Measurements from ENCODE around the gene HHIP. TPM values are rescaled to one million over a fixed set of nuclear protein-coding genes. Genes with fewer than 3 reads are reported as not detected.

Gene HHIP
- total RNA-seq, 1 donor from 2014 or later, result 0.05 TPM

- no peak for DNase-seq (ENCODE audit: low read depth)
Measured at GRCh38 chr4:144653781-144654545, 8.0 kb downstream of the HHIP start.

GRCh38 chr4:144655491-144655890, 9.5 kb downstream of the HHIP start:
- no peak for DNase-seq (ENCODE audit: low read depth)

GRCh38 chr4:144656850-144657249, 10.9 kb downstream of the HHIP start:
- peak; percentile 30 for DNase-seq (ENCODE audit: low read depth)

DNA sequence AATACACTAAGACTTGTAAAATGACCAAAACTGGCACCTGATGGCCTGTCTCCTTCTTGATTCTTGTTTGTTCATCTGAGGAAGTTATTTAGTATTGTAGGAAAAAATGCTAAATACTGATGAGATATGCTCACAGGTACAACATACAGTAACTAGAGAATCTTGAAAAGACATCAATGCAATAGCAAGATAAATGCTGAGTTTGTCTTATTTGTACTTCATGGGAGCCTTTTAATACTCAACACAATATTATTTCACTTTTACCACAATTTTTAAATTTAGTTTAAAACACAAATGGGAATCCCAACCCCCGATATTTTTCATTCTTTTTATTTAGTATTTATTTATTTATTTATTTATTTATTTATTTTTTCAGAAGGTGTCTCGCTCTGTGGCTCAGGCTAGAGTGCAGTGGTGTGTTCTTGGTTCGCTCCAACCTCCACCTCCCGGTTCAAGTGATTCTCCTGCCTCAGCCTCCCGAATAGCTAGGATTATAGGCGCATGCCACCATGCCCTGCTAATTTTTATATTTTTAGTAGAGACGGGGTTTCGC, 12.1 kb downstream of the HHIP start:
- no peak for DNase-seq (ENCODE audit: low read depth)

GRCh38 chr4:144658903-144659302, 12.9 kb downstream of the HHIP start:
- DNase-seq (ENCODE audit: low read depth), result no peak

DNA sequence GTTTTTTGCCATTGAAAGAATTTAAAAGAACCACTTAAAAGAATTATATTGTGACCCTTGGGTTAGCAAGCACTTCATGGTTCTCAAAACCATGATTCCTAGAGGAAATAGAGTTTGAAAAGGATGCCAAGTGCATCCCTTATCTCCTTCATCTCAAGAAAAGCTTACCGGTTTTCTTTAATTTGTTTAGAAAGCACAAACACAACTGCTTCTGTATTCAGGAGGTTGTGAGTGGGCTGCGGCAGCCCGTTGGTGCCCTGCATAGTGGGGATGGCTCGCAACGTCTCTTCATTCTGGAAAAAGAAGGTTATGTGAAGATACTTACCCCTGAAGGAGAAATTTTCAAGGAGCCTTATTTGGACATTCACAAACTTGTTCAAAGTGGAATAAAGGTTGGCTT, 13.5 kb downstream of the HHIP start:
- DNase-seq (ENCODE audit: low read depth), result no peak

GRCh38 chr4:144663834-144664475, 18.0 kb downstream of the HHIP start:
- no peak for DNase-seq (ENCODE audit: low read depth)

DNA sequence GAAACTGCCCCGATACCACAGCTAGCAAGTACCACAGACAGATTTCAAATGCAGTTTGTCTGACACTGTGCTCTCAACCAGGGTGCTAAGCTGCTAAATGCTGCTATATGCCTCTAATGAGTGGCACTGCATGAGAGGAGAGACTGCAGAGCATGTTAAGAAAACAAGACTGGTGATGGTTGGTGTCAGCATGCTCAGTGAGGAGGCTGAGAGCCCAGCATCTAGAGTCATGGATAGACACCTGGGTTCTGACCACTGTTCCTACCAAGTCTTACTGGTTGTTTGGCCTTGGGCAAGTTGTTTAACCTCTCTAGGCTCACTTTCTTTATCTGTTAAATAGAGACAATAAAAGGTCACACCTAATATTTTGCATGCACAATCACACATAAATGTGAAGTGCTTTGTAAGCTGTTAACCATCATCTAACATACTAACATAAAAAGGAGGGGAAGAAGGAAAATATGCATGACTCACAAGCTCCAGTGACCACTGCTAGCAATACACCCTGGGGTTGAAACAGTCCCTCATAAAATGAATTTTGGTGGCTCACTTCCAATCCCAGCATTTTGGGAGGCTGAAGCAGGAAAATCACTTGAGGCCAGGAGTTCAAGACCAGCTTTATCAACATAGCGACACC, 20.7 kb downstream of the HHIP start:
- DNase-seq (ENCODE audit: low read depth), result peak; percentile 34

DNA sequence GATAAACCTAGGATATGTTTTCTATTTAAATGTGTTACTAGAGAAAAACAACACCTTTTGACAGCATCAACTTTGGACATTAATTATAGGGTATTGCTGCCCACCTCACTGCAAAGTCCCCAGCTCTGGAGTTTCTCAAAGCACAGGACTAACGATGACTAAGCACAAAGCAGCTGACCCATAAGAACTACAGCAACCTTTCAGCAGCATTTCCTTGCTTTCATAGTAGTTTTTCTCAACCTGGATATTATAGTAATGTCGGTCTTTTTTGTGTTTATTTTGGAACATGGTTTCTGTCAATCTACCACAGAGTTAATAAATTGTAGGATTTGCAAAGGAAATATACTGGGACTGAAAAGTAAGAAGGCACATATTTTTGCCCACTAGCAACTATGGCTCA, 21.5 kb downstream of the HHIP start:
- no peak for DNase-seq (ENCODE audit: low read depth)

DNA sequence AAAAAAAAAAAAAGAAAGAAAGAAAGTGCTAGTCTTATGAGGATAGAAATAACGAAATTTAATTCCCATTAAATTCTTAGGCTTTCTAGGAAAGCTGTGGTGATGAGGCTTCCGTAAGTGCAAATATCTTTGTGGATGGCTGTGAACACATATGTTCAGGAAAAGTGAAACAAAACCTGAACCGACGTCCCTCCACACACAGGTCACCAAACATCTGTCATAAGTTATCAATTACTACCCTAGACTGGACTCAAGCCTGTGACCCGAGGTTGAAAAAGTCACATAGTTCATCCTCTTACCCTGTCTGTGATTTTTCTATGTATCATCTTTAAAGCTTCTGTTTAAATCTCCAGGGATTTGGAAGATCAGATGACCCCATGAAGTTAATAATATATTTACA, 24.8 kb downstream of the HHIP start:
- no peak for DNase-seq (ENCODE audit: low read depth)

DNA sequence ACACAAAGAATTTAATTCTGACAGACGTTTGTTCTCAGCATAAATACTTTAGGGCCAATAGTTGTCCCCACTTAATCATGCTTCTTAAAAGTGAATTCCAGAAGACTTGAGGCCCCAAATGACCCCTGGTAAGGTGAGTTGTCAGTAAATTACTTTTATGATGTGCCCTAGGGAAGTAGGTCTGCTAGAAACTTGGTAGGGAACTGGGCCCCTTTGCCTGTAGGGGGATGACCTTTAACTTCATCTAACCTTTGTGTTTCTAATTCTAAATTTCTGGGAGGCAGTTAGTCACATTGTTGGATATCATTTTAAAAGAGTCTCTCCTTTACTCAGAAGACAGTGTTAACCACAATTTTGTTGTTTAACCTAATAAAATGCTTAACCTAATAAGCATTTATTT, 28.8 kb downstream of the HHIP start:
- DNase-seq (ENCODE audit: low read depth), result no peak

DNA sequence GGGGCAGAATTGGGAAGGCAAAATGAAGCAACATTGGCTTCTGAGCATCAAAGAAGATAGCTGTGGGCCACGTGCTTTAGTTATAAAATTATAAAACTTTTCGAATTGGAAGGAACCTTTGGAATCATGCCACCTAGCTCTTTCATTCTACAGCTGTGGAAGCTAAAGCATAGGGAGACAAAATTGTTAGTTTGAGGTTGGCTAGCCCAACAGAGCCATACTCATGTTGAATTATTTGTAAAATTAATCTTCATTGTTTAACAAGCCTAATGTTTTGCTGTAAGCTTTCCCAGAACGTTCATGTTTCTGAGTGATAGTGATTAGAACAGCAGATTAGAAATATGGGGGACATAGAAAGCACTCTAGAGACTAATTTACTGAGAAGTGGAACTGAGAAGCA, 35.9 kb downstream of the HHIP start:
- no peak for DNase-seq (ENCODE audit: low read depth)

- no peak for DNase-seq (ENCODE audit: low read depth)
Measured at GRCh38 chr4:144683516-144683915, 37.6 kb downstream of the HHIP start.

DNA sequence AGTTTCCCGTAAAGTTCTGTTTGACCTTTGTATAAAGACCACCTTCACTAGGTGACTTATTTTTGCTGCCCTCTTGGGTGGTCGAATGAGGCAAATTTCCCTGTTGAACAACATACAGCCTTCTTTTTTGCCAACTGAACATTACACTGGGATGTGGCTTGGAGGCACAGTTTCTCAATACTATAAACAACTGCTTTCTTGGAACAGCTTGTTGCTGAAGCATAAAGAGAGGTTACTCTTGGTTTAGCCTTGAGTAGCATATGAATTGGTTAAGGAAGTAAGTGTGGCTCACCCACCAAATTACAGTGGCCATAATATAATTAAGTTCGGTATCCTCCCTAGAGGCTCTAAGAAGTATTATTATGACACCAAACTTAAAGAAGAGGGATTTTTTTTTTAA, 40.0 kb downstream of the HHIP start:
- DNase-seq (ENCODE audit: low read depth), result no peak

DNA sequence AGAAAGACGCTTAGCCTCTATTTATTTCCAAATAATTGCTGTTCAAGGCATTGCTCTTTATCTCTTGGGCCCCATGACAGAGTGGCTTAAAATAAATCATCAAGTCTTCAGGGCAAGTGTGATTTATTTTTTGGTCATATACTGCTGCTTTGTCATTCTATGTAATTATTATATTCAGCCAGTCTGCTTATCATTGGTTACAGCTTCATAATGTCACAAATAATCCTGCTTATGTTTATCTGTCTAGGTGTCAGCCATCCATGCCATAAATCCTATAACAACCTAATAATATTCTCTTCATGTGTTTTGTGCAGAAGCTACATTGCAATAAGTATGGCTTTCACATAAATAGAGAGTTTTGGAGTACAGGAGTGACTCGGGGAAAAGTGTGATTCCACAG, 41.0 kb downstream of the HHIP start:
- no peak for DNase-seq (ENCODE audit: low read depth)

DNA sequence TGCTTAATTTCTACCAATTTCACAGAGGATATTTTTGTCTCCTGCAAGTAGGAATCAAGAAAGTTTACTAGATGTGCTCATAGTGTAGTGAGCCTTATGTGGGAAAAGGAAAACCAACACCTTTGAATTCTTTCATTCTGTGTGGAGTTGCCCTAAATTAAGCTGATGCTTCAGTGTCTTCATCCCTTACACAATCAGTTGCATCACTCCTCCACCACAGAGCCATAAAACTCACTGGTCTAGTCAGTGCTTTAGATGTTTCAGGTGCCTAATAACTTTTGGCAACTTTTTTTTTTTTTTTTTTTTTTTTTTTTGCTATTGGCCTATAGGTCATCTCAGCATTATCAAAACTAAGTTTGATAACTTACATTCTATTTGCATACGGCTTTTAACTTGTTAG, 41.5 kb downstream of the HHIP start:
- no peak for DNase-seq (ENCODE audit: low read depth)

DNA sequence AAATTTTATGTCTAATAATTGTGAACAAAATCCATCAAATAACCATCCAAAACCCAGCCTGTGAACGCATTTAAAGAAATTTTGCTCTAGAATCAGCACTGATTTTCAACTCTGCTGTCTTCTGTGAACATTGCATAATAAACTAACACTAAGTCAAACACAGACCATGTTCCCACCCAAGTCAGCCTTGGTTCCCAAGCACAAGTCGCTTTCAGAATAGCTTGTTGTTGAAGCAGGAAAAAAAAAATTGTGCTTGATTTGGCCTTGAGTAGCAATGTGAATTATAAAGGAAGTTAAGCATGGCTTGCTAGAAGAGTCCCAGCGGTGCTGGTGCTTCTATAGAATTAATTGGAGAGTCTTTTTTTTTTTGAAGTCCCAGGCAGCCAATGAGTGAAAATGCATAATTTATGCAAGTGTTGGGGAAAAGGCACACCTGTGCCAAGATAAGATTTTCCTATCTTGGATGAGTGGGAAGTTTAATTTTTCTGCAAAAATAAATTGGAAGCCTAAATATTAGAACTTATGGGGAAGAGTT, 42.1 kb downstream of the HHIP start:
- no peak for DNase-seq (ENCODE audit: low read depth)

DNA sequence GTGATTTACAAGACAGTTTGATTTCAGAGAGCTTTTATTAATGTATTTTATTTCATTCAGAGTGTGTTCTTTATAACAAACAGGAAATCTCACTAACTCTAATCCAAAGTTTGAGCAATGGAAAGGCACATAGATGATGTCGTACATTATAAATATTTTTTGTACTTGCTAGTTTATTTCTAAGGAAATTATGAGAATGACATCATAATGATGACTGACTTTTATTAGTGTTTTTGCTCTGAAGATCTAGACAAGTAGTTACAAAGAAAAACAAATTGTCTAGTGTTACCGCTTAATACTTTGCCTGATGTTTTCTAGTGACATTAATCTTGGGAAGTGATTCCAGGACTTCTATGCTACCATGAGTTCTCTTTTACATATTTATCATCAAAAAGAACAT, 43.2 kb downstream of the HHIP start:
- DNase-seq (ENCODE audit: low read depth), result no peak

GRCh38 chr4:144695721-144696120, 49.8 kb downstream of the HHIP start:
- DNase-seq (ENCODE audit: low read depth), result no peak

DNA sequence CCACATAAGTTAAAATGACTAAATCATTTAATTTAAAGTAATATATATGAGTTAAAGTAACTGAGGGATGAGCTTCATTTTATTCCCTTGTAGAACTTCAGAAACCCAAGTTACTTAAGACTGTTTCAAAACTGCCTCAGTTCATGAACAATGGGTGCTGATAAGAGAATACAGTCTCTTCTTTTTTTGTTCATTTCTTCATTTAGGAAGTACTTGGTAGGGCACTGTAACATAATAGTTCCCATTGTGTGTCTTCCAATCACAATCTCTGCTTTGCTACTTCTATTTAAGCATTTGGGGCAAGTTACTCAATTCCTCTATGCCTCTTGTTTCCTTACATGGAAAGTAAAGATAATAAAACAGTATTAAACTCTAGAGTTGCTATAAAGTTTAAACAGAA, 50.4 kb downstream of the HHIP start:
- no peak for DNase-seq (ENCODE audit: low read depth)

DNA sequence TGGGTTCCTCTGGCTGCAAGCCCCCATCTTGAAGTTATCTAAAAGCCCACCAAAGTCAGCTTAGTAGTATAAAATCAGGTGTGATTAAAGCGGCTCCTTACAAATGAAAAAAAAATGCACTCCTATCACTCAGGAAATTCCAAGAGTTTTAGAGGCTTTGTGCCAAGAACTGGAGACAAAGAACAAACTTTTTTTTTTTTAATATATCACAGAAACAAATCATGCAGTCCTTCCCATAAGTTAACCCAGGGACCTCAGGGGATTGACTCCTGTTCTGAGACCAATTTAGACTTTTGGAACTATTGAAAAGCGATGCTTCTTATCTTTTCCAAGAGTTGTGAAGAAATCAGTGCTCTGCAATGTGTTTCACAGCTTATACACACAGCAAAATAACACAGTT, 53.6 kb downstream of the HHIP start:
- no peak for DNase-seq (ENCODE audit: low read depth)

- DNase-seq (ENCODE audit: low read depth), result no peak
Measured at GRCh38 chr4:144701683-144702233, 55.8 kb downstream of the HHIP start.

Measured in myocyte (in vitro differentiated cells).